H1 (cell line): ENCODE data around the gene NEMF. TPM values are rescaled to one million over a fixed set of nuclear protein-coding genes. Genes with fewer than 3 reads are reported as not detected.
"Not testable (repeated sequence)": the region's sequence is repeated elsewhere in the genome, so short reads cannot be mapped to it uniquely, and the experiment has no call there.

Experiments
- CTCF ChIA-PET: fragments of 300-600 bp; sonication (Branson Sonifier 250); formaldehyde crosslinking; loops from one replicate; lab custom pipeline; 2021; ENCODE audit not compliant: partially characterized antibody; lab: Charles Lee
- POLR2A ChIA-PET: fragments of 300-600 bp; sonication (Branson Sonifier 250); formaldehyde crosslinking; loops from one replicate; lab custom pipeline; 2021; ENCODE audit warnings: inconsistent platforms; ENCODE audit not compliant: partially characterized antibody; lab: Charles Lee
- DNase-seq, 2 experiments: peaks; one replicate each; pipeline versions ENCODE4 v3.0.0 to v3.0.0-alpha.2; 2010 to 2022; ENCODE audit warnings: low spot score in 2 of 2, low read depth in 1 of 2, mixed read lengths in 1 of 2
- FAIRE-seq: peaks from 2 replicates; lab custom pipeline; 2011; peaks lifted over from hg19 to GRCh38; lab: Jason Lieb, UNC
- H2AFZ ChIP-seq: 2 replicates; pipeline ENCODE4 v1.8.1; 2012; ENCODE audit warnings: low read length, inconsistent platforms
- H2AK5ac ChIP-seq: 2 replicates; pipeline ENCODE4 v1.6.1; 2013; ENCODE audit warnings: low read depth, low read length
- H2BK120ac ChIP-seq: replicated peaks from 2 replicates; pipeline ENCODE3; 2013; ENCODE audit warnings: low read depth, low read length, inconsistent platforms
- H2BK12ac ChIP-seq: 2 replicates; pipeline ENCODE4 v1.6.1; 2013; ENCODE audit warnings: low read depth, low read length
- H2BK15ac ChIP-seq: 2 replicates; pipeline ENCODE4 v1.6.1; 2013; ENCODE audit warnings: low read length
- H2BK20ac ChIP-seq: 2 replicates; pipeline ENCODE4 v1.6.1; 2013; ENCODE audit warnings: low read length
- H2BK5ac ChIP-seq: 2 replicates; pipeline ENCODE4 v1.6.1; 2013; ENCODE audit warnings: low read depth, low read length
- H3K14ac ChIP-seq: 2 replicates; pipeline ENCODE4 v1.6.1; 2013; ENCODE audit warnings: inconsistent platforms; ENCODE audit not compliant: insufficient read length
- H3K18ac ChIP-seq: 2 replicates; pipeline ENCODE4 v1.6.1; 2013; ENCODE audit warnings: low read length; ENCODE audit errors: extremely low read depth
- H3K23ac ChIP-seq: 2 replicates; pipeline ENCODE4 v1.6.1; 2013; ENCODE audit warnings: inconsistent platforms; ENCODE audit not compliant: insufficient read length
- H3K23me2 ChIP-seq: 2 replicates; pipeline ENCODE4 v1.6.1; 2013; ENCODE audit warnings: low read depth, low read length
- H3K27ac ChIP-seq: 2 replicates; pipeline ENCODE4 v1.6.1; 2011; ENCODE audit warnings: low read depth, low read length, inconsistent platforms
- H3K27me3 ChIP-seq, 4 experiments: replicated peaks in 1 of 4; 1 replicate in 1 of 4; 2 replicates in 3 of 4; pipeline versions ENCODE4 v1.6.1 to v1.8.1; 2011 to 2013; ENCODE audit warnings: low read length in 3 of 4, mild to moderate bottlenecking in 3 of 4, inconsistent platforms in 2 of 4, mixed read lengths in 2 of 4, moderate library complexity in 1 of 4; ENCODE audit not compliant: control insufficient read depth in 3 of 4, insufficient read depth in 3 of 4; ENCODE audit errors: extremely low read depth in 1 of 4
- H3K36me3 ChIP-seq, 4 experiments: 2 replicates each; pipeline versions ENCODE4 v1.6.1 to v1.8.1; 2011 to 2013; ENCODE audit warnings: mild to moderate bottlenecking in 4 of 4, low read length in 3 of 4, moderate library complexity in 2 of 4, control low read depth in 1 of 4, inconsistent platforms in 1 of 4; ENCODE audit not compliant: insufficient read depth in 4 of 4, control insufficient read depth in 2 of 4
- H3K4ac ChIP-seq: replicated peaks from 2 replicates; pipeline ENCODE3; 2013; ENCODE audit warnings: low read length, low read depth, mixed read lengths, inconsistent platforms; ENCODE audit not compliant: insufficient read length
- H3K4me1 ChIP-seq, 4 experiments: replicated peaks in 1 of 4; 1 replicate in 1 of 4; 2 replicates in 3 of 4; pipeline versions ENCODE4 v1.6.1 to v1.8.1; 2011 to 2013; ENCODE audit warnings: low read length in 3 of 4, inconsistent platforms in 2 of 4, mixed read lengths in 1 of 4; ENCODE audit not compliant: insufficient read depth in 4 of 4, control insufficient read depth in 3 of 4
- H3K4me2 ChIP-seq, 2 experiments: 2 replicates each; pipeline versions ENCODE4 v1.6.1 to v1.8.1; 2011 to 2013; ENCODE audit warnings: low read depth in 2 of 2, low read length in 2 of 2, control low read depth in 1 of 2, inconsistent platforms in 1 of 2, mild to moderate bottlenecking in 1 of 2; ENCODE audit not compliant: insufficient read depth in 1 of 2
- H3K4me3 ChIP-seq, 4 experiments: fragments of 200-600, 300-600 bp in 1 of 4; sonication (generic), shearing (Covaris generic), sonication (Bioruptor Twin) in 1 of 4; 2 replicates each; pipeline versions ENCODE4 v1.5.1 to v1.8.1; 2011 to 2016; ENCODE audit warnings: low read length in 4 of 4, low read depth in 3 of 4, control low read depth in 2 of 4, inconsistent platforms in 2 of 4, mild to moderate bottlenecking in 2 of 4, mixed read lengths in 1 of 4, moderate library complexity in 1 of 4; ENCODE audit not compliant: insufficient read depth in 2 of 4; ENCODE audit errors: extremely low read depth in 1 of 4
- H3K56ac ChIP-seq: replicated peaks from 2 replicates; pipeline ENCODE3; 2013; ENCODE audit warnings: low read depth, mild to moderate bottlenecking, mixed read lengths, low read length, inconsistent platforms; ENCODE audit not compliant: insufficient read length
- H3K79me1 ChIP-seq: 2 replicates; pipeline ENCODE4 v1.6.1; 2013; ENCODE audit warnings: low read depth, low read length, control low read depth
- H3K79me2 ChIP-seq, 2 experiments: 2 replicates each; pipeline versions ENCODE4 v1.6.1 to v1.8.1; 2012 to 2013; ENCODE audit warnings: low read length in 2 of 2, mild to moderate bottlenecking in 2 of 2, inconsistent platforms in 1 of 2; ENCODE audit not compliant: insufficient read depth in 2 of 2, control insufficient read depth in 1 of 2
- H3K9ac ChIP-seq, 4 experiments: replicated peaks in 1 of 4; 1 replicate in 1 of 4; 2 replicates in 3 of 4; pipeline versions ENCODE4 v1.6.1 to v1.8.1; 2011 to 2013; ENCODE audit warnings: low read depth in 3 of 4, low read length in 3 of 4, control low read depth in 2 of 4, mild to moderate bottlenecking in 2 of 4, moderate library complexity in 2 of 4, inconsistent platforms in 1 of 4; ENCODE audit errors: extremely low read depth in 1 of 4
- H3K9me3 ChIP-seq, 2 experiments: 2 replicates each; pipeline versions ENCODE4 v1.6.1 to v1.8.1; 2012 to 2013; ENCODE audit warnings: mild to moderate bottlenecking in 2 of 2, moderate library complexity in 2 of 2, control low read depth in 1 of 2, inconsistent platforms in 1 of 2, low read depth in 1 of 2, low read length in 1 of 2, mixed read lengths in 1 of 2; ENCODE audit not compliant: insufficient read depth in 2 of 2
- H4K20me1 ChIP-seq, 2 experiments: replicated peaks in 1 of 2; 2 replicates each; pipeline versions ENCODE3 to v1.8.1; 2011 to 2013; ENCODE audit warnings: inconsistent platforms in 2 of 2, low read length in 2 of 2, mild to moderate bottlenecking in 1 of 2; ENCODE audit not compliant: insufficient read depth in 2 of 2, control insufficient read depth in 1 of 2
- H4K5ac ChIP-seq: 2 replicates; pipeline ENCODE4 v1.6.1; 2013; ENCODE audit warnings: low read length, low read depth, mixed read lengths, inconsistent platforms; ENCODE audit not compliant: insufficient read length
- H4K8ac ChIP-seq: 2 replicates; pipeline ENCODE4 v1.8.0; 2013; ENCODE audit warnings: mild to moderate bottlenecking, moderate library complexity, low read length, inconsistent platforms; ENCODE audit not compliant: insufficient read depth; ENCODE audit errors: extremely low read depth
- H4K91ac ChIP-seq: replicated peaks from 2 replicates; pipeline ENCODE3; 2013; ENCODE audit warnings: low read length, mixed read lengths, inconsistent platforms; ENCODE audit not compliant: insufficient read length
- KDM5A ChIP-seq: fragments of 200-600 bp; IDR thresholded peaks from 2 replicates; pipeline ENCODE4 v1.7.1; 2012; ENCODE audit warnings: mild to moderate bottlenecking, low read length, inconsistent platforms, mixed read lengths
- RFX5 ChIP-seq: IDR thresholded peaks from 2 replicates; pipeline ENCODE4 v1.6.1; 2011; ENCODE audit warnings: low read depth, low read length, improper control_type of control experiment, borderline replicate concordance
- TAF1 ChIP-seq: IDR thresholded peaks from 2 replicates; pipeline ENCODE4 v1.6.1; 2011; ENCODE audit warnings: mild to moderate bottlenecking, low read depth, low read length
- WGBS, 2 experiments: shearing (Covaris generic) in 1 of 2; methylation state at CpG; one replicate each; pipeline versions ENCODE4 v1.1.6 to v1.1.7; 2013 to 2015; ENCODE audit warnings: low lambda C conversion rate in 2 of 2, mixed read lengths in 2 of 2, inconsistent platforms in 1 of 2, low coverage in 1 of 2, missing lambda C conversion rate in 1 of 2; ENCODE audit not compliant: insufficient replicate concordance in 2 of 2, insufficient coverage in 1 of 2, insufficient read length in 1 of 2; ENCODE audit errors: extremely low coverage in 1 of 2, missing lambda C conversion rate in 1 of 2; 5-methylcytosine and 5-hydroxymethylcytosine counted together
- polyA plus RNA-seq, 7 experiments: library from polyadenylated mRNA; depleted of rRNA in 3 of 7; stranded (reverse) in 5 of 7; unstranded in 2 of 7; fragments of >200 nt in 5 of 7; fragments of 200-250 nt in 2 of 7; gene quantifications; 1 replicate in 5 of 7; 2 replicates in 1 of 7; 4 replicates in 1 of 7; pipeline versions ENCODE4 v1.2.1 to v1.2.3, GENCODE V29; 2011 to 2013; ENCODE audit warnings: missing spikeins in 2 of 7, mixed read lengths in 2 of 7
- total RNA-seq: library from RNA; stranded (reverse); fragmentation: NEBNext Ultra II Directional; extraction: Animal tissue kit (Norgen Biotek cat#: 25700); gene quantifications from 2 replicates; pipeline ENCODE4 v1.2.1, GENCODE V29; 2021
- TF ChIP-seq, protein P1 (sequence below), 3 experiments: IDR thresholded peaks; 1 replicate in 2 of 3; 2 replicates in 1 of 3; pipeline versions ENCODE4 v1.5.1 to v1.6.1; 2011; ENCODE audit warnings: low read length in 3 of 3, mild to moderate bottlenecking in 3 of 3, inconsistent platforms in 2 of 3, low read depth in 1 of 3, moderate library complexity in 1 of 3; ENCODE audit not compliant: insufficient read depth in 1 of 3; ENCODE audit errors: control extremely low read depth in 1 of 3

Gene NEMF
- total and polyA plus RNA-seq, 2 of the 8 experiments (the other 6 are each of a cell fraction or from before 2014, with no cell fraction given): 8.3 to 45.5 TPM

DNA sequence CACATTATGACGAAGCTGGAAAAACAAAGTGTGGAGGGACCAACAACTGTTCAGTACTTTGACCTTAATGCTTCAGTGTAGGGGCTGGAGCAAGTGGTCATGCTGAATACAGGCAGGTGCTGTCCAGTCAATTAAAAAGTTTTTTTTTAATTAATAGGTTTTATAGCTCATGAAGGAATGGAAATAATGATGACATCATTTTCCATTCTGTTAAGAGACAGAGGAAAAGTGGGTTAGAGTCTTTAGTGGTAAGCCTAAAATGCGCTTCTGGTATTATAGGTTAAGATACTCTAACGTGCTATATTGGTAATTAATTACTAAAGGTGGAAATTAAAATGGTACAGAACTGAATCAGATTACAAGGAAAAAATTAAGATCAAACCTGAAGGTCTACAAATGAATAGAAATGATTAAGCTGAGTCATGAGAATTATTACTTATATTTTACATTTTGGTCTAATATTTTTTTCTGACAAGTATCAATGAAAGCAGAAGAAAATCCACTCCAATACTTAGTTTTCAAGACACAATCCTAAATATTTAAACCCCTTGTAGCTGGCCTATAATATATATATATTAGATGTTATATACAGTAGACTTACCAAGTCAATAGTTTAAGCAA, 69.1 kb downstream of the NEMF start (continued):
- TF ChIP-seq RFX5 (no peak), TAF1 (no peak), KDM5A (no peak)
- TF ChIP-seq, protein P1, sequence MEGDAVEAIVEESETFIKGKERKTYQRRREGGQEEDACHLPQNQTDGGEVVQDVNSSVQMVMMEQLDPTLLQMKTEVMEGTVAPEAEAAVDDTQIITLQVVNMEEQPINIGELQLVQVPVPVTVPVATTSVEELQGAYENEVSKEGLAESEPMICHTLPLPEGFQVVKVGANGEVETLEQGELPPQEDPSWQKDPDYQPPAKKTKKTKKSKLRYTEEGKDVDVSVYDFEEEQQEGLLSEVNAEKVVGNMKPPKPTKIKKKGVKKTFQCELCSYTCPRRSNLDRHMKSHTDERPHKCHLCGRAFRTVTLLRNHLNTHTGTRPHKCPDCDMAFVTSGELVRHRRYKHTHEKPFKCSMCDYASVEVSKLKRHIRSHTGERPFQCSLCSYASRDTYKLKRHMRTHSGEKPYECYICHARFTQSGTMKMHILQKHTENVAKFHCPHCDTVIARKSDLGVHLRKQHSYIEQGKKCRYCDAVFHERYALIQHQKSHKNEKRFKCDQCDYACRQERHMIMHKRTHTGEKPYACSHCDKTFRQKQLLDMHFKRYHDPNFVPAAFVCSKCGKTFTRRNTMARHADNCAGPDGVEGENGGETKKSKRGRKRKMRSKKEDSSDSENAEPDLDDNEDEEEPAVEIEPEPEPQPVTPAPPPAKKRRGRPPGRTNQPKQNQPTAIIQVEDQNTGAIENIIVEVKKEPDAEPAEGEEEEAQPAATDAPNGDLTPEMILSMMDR (IDR thresholded peaks at IDR 0.05; ENCODE audit: control extremely low read depth in 1 of 3, insufficient read depth in 1 of 3, low read depth in 1 of 3, low read length in 3 of 3): no peak

DNA sequence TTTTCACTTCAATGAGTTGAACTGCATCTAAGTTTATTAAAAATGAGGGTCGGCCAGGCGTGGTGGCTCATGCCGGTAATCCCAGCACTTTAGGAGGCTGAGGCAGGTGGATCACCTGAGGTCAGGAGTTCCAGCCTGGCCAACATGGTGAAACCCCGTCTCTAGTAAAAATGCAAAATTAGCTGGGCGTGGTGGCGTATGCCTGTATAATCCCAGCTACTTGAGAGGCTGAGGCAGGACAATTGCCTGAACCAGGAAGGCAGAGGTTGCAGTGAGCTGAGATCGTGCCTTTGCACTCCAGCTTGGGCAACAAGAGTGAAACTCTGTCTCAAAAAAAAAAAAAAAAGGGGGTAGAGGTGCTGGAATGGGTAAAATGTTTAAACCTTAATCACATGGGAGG, 71.5 kb downstream of the NEMF start:
- H3K18ac ChIP-seq, H3K4me3 ChIP-seq, H3K56ac ChIP-seq, H3K23me2 ChIP-seq, H4K20me1 ChIP-seq, H4K5ac ChIP-seq, H2AFZ ChIP-seq, H2BK5ac ChIP-seq, H3K4me1 ChIP-seq, H4K91ac ChIP-seq, H3K79me2 ChIP-seq, FAIRE-seq, H4K8ac ChIP-seq, H2BK20ac ChIP-seq, H3K27me3 ChIP-seq, H3K79me1 ChIP-seq, H3K23ac ChIP-seq, H2BK15ac ChIP-seq, H3K27ac ChIP-seq, H2BK12ac ChIP-seq, H2AK5ac ChIP-seq, H3K4ac ChIP-seq, H3K4me2 ChIP-seq, H3K14ac ChIP-seq, DNase-seq, H3K9ac ChIP-seq, H3K9me3 ChIP-seq, H2BK120ac ChIP-seq: not testable (repeated sequence)
- CTCF ChIA-PET: interaction anchor here (0.6 kb wide), 1 partner anchor 61 kb away, joined by 3 read pairs; no protein-coding TSS in a partner anchor
- peaks cover 5 to 87% (median 53%) of the 10 kb centered on the region in 4 experiments; a peak in 7 of 8 replicates for H3K36me3 ChIP-seq
- POLR2A ChIA-PET: interaction anchor here (0.6 to 2.4 kb wide), 8 partner anchors 7 to 173 kb away, joined by 3 to 14 read pairs (median 4); partner anchors contain the start of genes KLHDC2 and POLE2
- 96% methylated on average over 6 of the region's 7 CpGs; no CpG with 5 or more reads in 1 of the 2 experiments for WGBS, 2 experiments
